Measurements from ENCODE around the gene AGAP1. TPM values are rescaled to one million over a fixed set of nuclear protein-coding genes. Genes with fewer than 3 reads are reported as not detected.

AGAP1 gene
- total and polyA plus RNA-seq, 2 donors: 1.7 to 3.0 TPM

GRCh38 chr2:235479604-235480003, 14.2 kb upstream of the AGAP1 start:
- no peak overlapping the region for H3K27ac ChIP-seq (ENCODE audit: low read depth in 1 of 2, low read length in 1 of 2)
- no peak for DNase-seq (ENCODE audit: low read depth in 6 of 9, low spot score in 9 of 9)
- 77% methylated on average over 11 of the region's 11 CpGs for WGBS
- H3K36me3 ChIP-seq (ENCODE audit: control insufficient read depth in 2 of 2, insufficient read depth in 2 of 2, low read length in 1 of 2): no peaks in the 10 kb centered on the region
- peaks cover 0 to 1% of the 10 kb centered on the region in 2 donors for H3K9me3 ChIP-seq (ENCODE audit: control insufficient read depth in 2 of 2, insufficient read depth in 1 of 2, low read length in 1 of 2)
- H3K27me3 ChIP-seq (ENCODE audit: control insufficient read depth in 2 of 2, insufficient read depth in 1 of 2, low read length in 1 of 2): no peaks in the 10 kb centered on the region
- H3K4me1 ChIP-seq (ENCODE audit: control insufficient read depth in 2 of 2, insufficient read depth in 2 of 2, low read length in 2 of 2): no peaks in the 10 kb centered on the region
- H3K4me3 ChIP-seq (ENCODE audit: low read length in 2 of 2): no peak overlapping the region

- 87% methylated on average over 4 of the region's 4 CpGs for WGBS
- Histone ChIP-seq H3K36me3 (ENCODE audit: control insufficient read depth in 2 of 2, insufficient read depth in 2 of 2, low read length in 1 of 2) (no peaks in the 10 kb centered on the region), H3K27ac (ENCODE audit: low read depth in 1 of 2, low read length in 1 of 2) (no peak overlapping the region)
Measured at GRCh38 chr2:235480614-235481013, 13.2 kb upstream of the AGAP1 start.

GRCh38 chr2:235483313-235483712, 10.5 kb upstream of the AGAP1 start:
- Histone ChIP-seq H3K27me3 (ENCODE audit: control insufficient read depth in 2 of 2, insufficient read depth in 1 of 2, low read length in 1 of 2) (no peaks in the 10 kb centered on the region), H3K4me3 (ENCODE audit: low read length in 2 of 2) (no peak overlapping the region)

More at GRCh38 chr2:235480614-235481013, 13.2 kb upstream of the AGAP1 start:
- DNase-seq (ENCODE audit: low read depth in 6 of 9, low spot score in 9 of 9): no peak
- Histone ChIP-seq H3K9me3 (ENCODE audit: control insufficient read depth in 2 of 2, insufficient read depth in 1 of 2, low read length in 1 of 2) (peaks cover 0 to 1% of the 10 kb centered on the region in 2 donors), H3K4me1 (ENCODE audit: control insufficient read depth in 2 of 2, insufficient read depth in 2 of 2, low read length in 2 of 2) (no peaks in the 10 kb centered on the region), H3K27me3 (ENCODE audit: control insufficient read depth in 2 of 2, insufficient read depth in 1 of 2, low read length in 1 of 2) (no peaks in the 10 kb centered on the region), H3K4me3 (ENCODE audit: low read length in 2 of 2) (no peak overlapping the region)

GRCh38 chr2:235485362-235485761, 8.5 kb upstream of the AGAP1 start:
- no peak overlapping the region for H3K27ac ChIP-seq (ENCODE audit: low read depth in 1 of 2, low read length in 1 of 2)
- no peaks in the 10 kb centered on the region for H3K4me1 ChIP-seq (ENCODE audit: control insufficient read depth in 2 of 2, insufficient read depth in 2 of 2, low read length in 2 of 2)
- H3K4me3 ChIP-seq (ENCODE audit: low read length in 2 of 2): no peak overlapping the region
- 94% methylated on average over 5 of the region's 5 CpGs for WGBS
- H3K36me3 ChIP-seq (ENCODE audit: control insufficient read depth in 2 of 2, insufficient read depth in 2 of 2, low read length in 1 of 2): no peaks in the 10 kb centered on the region
- H3K9me3 ChIP-seq (ENCODE audit: control insufficient read depth in 2 of 2, insufficient read depth in 1 of 2, low read length in 1 of 2): no peaks in the 10 kb centered on the region
- DNase-seq (ENCODE audit: low read depth in 6 of 9, low spot score in 9 of 9): no peak
- no peaks in the 10 kb centered on the region for H3K27me3 ChIP-seq (ENCODE audit: control insufficient read depth in 2 of 2, insufficient read depth in 1 of 2, low read length in 1 of 2)

More at GRCh38 chr2:235483313-235483712, 10.5 kb upstream of the AGAP1 start:
- no peaks in the 10 kb centered on the region for H3K4me1 ChIP-seq (ENCODE audit: control insufficient read depth in 2 of 2, insufficient read depth in 2 of 2, low read length in 2 of 2)
- no peak for DNase-seq (ENCODE audit: low read depth in 6 of 9, low spot score in 9 of 9)
- H3K27ac ChIP-seq (ENCODE audit: low read depth in 1 of 2, low read length in 1 of 2): no peak overlapping the region
- no peaks in the 10 kb centered on the region for H3K36me3 ChIP-seq (ENCODE audit: control insufficient read depth in 2 of 2, insufficient read depth in 2 of 2, low read length in 1 of 2)
- 69% methylated on average over 4 of the region's 4 CpGs for WGBS
- no peaks in the 10 kb centered on the region for H3K9me3 ChIP-seq (ENCODE audit: control insufficient read depth in 2 of 2, insufficient read depth in 1 of 2, low read length in 1 of 2)

- H3K27ac ChIP-seq (ENCODE audit: low read depth in 1 of 2, low read length in 1 of 2): no peak overlapping the region
- no peak for DNase-seq (ENCODE audit: low read depth in 6 of 9, low spot score in 9 of 9)
- H3K36me3 ChIP-seq (ENCODE audit: control insufficient read depth in 2 of 2, insufficient read depth in 2 of 2, low read length in 1 of 2): no peaks in the 10 kb centered on the region
- peaks cover 2 to 7% of the 10 kb centered on the region in 2 donors for H3K27me3 ChIP-seq (ENCODE audit: control insufficient read depth in 2 of 2, insufficient read depth in 1 of 2, low read length in 1 of 2)
- WGBS: 91% methylated on average over 1 of the region's 1 CpG
- H3K9me3 ChIP-seq (ENCODE audit: control insufficient read depth in 2 of 2, insufficient read depth in 1 of 2, low read length in 1 of 2): no peaks in the 10 kb centered on the region
- no peak overlapping the region for H3K4me3 ChIP-seq (ENCODE audit: low read length in 2 of 2)
- H3K4me1 ChIP-seq (ENCODE audit: control insufficient read depth in 2 of 2, insufficient read depth in 2 of 2, low read length in 2 of 2): no peaks in the 10 kb centered on the region
Measured at GRCh38 chr2:235486729-235487128, 7.1 kb upstream of the AGAP1 start.

- Histone ChIP-seq H3K27me3 (ENCODE audit: control insufficient read depth in 2 of 2, insufficient read depth in 1 of 2, low read length in 1 of 2) (peaks cover 31% of the 10 kb centered on the region in 2 donors), H3K4me1 (ENCODE audit: control insufficient read depth in 2 of 2, insufficient read depth in 2 of 2, low read length in 2 of 2) (no peaks in the 10 kb centered on the region), H3K4me3 (ENCODE audit: low read length in 2 of 2) (no peak overlapping the region), H3K9me3 (ENCODE audit: control insufficient read depth in 2 of 2, insufficient read depth in 1 of 2, low read length in 1 of 2) (no peaks in the 10 kb centered on the region), H3K27ac (ENCODE audit: low read depth in 1 of 2, low read length in 1 of 2) (no peak overlapping the region), H3K36me3 (ENCODE audit: control insufficient read depth in 2 of 2, insufficient read depth in 2 of 2, low read length in 1 of 2) (no peaks in the 10 kb centered on the region)
- 95% methylated on average over 2 of the region's 2 CpGs for whole genome bisulfite sequencing
- DNase-seq (ENCODE audit: low read depth in 6 of 9, low spot score in 9 of 9): no peak
Measured at GRCh38 chr2:235489897-235490296, 3.9 kb upstream of the AGAP1 start.

- no peak overlapping the region for H3K27ac ChIP-seq (ENCODE audit: low read depth in 1 of 2, low read length in 1 of 2)
- no peak overlapping the region for H3K4me3 ChIP-seq (ENCODE audit: low read length in 2 of 2)
- H3K27me3 ChIP-seq (ENCODE audit: control insufficient read depth in 2 of 2, insufficient read depth in 1 of 2, low read length in 1 of 2): peaks cover 50 to 54% of the 10 kb centered on the region in 2 donors
- H3K9me3 ChIP-seq (ENCODE audit: control insufficient read depth in 2 of 2, insufficient read depth in 1 of 2, low read length in 1 of 2): no peaks in the 10 kb centered on the region
- H3K36me3 ChIP-seq (ENCODE audit: control insufficient read depth in 2 of 2, insufficient read depth in 2 of 2, low read length in 1 of 2): no peaks in the 10 kb centered on the region
- peaks cover 0 to 2% of the 10 kb centered on the region in 2 donors for H3K4me1 ChIP-seq (ENCODE audit: control insufficient read depth in 2 of 2, insufficient read depth in 2 of 2, low read length in 2 of 2)
- no peak for DNase-seq (ENCODE audit: low read depth in 6 of 9, low spot score in 9 of 9)
- 16% methylated on average over 27 of the region's 27 CpGs for WGBS
Measured at GRCh38 chr2:235492850-235493344, 946 bp upstream of the AGAP1 start.

- H3K36me3 ChIP-seq (ENCODE audit: control insufficient read depth in 2 of 2, insufficient read depth in 2 of 2, low read length in 1 of 2): no peaks in the 10 kb centered on the region
- peaks cover 0 to 2% of the 10 kb centered on the region in 2 donors for H3K4me1 ChIP-seq (ENCODE audit: control insufficient read depth in 2 of 2, insufficient read depth in 2 of 2, low read length in 2 of 2)
- no peak for DNase-seq (ENCODE audit: low read depth in 6 of 9, low spot score in 9 of 9)
- H3K9me3 ChIP-seq (ENCODE audit: control insufficient read depth in 2 of 2, insufficient read depth in 1 of 2, low read length in 1 of 2): no peaks in the 10 kb centered on the region
- WGBS: 3% methylated on average over 33 of the region's 33 CpGs
- no peak overlapping the region for H3K27ac ChIP-seq (ENCODE audit: low read depth in 1 of 2, low read length in 1 of 2)
- H3K4me3 ChIP-seq (ENCODE audit: low read length in 2 of 2): peak overlapping the region in 1 of 2 donors; percentile 43
- peaks cover 50 to 56% of the 10 kb centered on the region in 2 donors for H3K27me3 ChIP-seq (ENCODE audit: control insufficient read depth in 2 of 2, insufficient read depth in 1 of 2, low read length in 1 of 2)
Measured at GRCh38 chr2:235493402-235493774, 455 bp upstream of the AGAP1 start.

GRCh38 chr2:235494716-235495372, 1.0 kb downstream of the AGAP1 start:
- peak overlapping the region in 1 of 2 donors; percentile 43 for H3K4me3 ChIP-seq (ENCODE audit: low read length in 2 of 2)
- WGBS: 3% methylated on average over 72 of the region's 72 CpGs
- peaks cover 50 to 61% of the 10 kb centered on the region in 2 donors for H3K27me3 ChIP-seq (ENCODE audit: control insufficient read depth in 2 of 2, insufficient read depth in 1 of 2, low read length in 1 of 2)
- no peaks in the 10 kb centered on the region for H3K36me3 ChIP-seq (ENCODE audit: control insufficient read depth in 2 of 2, insufficient read depth in 2 of 2, low read length in 1 of 2)
- H3K4me1 ChIP-seq (ENCODE audit: control insufficient read depth in 2 of 2, insufficient read depth in 2 of 2, low read length in 2 of 2): peaks cover 0 to 2% of the 10 kb centered on the region in 2 donors
- no peak for DNase-seq (ENCODE audit: low read depth in 6 of 9, low spot score in 9 of 9)
- H3K27ac ChIP-seq (ENCODE audit: low read depth in 1 of 2, low read length in 1 of 2): no peak overlapping the region
- H3K9me3 ChIP-seq (ENCODE audit: control insufficient read depth in 2 of 2, insufficient read depth in 1 of 2, low read length in 1 of 2): no peaks in the 10 kb centered on the region
